Measurements from ENCODE around the gene TYMP. TPM values are rescaled to one million over a fixed set of nuclear protein-coding genes. Genes with fewer than 3 reads are reported as not detected.

The TYMP gene
- 1.4 TPM for polyA plus RNA-seq (2012; ENCODE audit: insufficient read depth, insufficient read length)

- no peak for DNase-seq (ENCODE audit: low read depth, low spot score)
- no peak within 1 kb of the TSS for H3K4me3 ChIP-seq (ENCODE audit: low read length)
These were observed at the start of gene TYMP for GRCh38 chr22:50529897-50530579. Gene TYMP, minus strand, starts transcription at chr22:50530012. Its CDS starts 303 bp downstream, at chr22:50529709.

GRCh38 chr22:50578776-50579310, 49.0 kb upstream of the TYMP start:
- no peak overlapping the region for H3K4me3 ChIP-seq (ENCODE audit: low read length)
- DNase-seq (ENCODE audit: low read depth, low spot score): no peak

GRCh38 chr22:50577987-50578775, 48.4 kb upstream of the TYMP start, which contains the start of gene CPT1B:
Gene CPT1B, minus strand, starts transcription at chr22:50578427. Its CDS starts 512 bp downstream, at chr22:50577915.
- no peak within 1 kb of the TSS for H3K4me3 ChIP-seq (ENCODE audit: low read length)
- DNase-seq (ENCODE audit: low read depth, low spot score): no peak

GRCh38 chr22:50577697-50577986, 47.8 kb upstream of the TYMP start:
- H3K4me3 ChIP-seq (ENCODE audit: low read length): no peak overlapping the region
- no peak for DNase-seq (ENCODE audit: low read depth, low spot score)

- DNase-seq (ENCODE audit: low read depth, low spot score): no peak
- no peak overlapping the region for H3K4me3 ChIP-seq (ENCODE audit: low read length)
These were observed 47.2 kb upstream of the TYMP start for GRCh38 chr22:50576806-50577696.

- H3K4me3 ChIP-seq (ENCODE audit: low read length): no peak overlapping the region
- no peak for DNase-seq (ENCODE audit: low read depth, low spot score)
These were observed 46.3 kb upstream of the TYMP start for GRCh38 chr22:50576070-50576469.

GRCh38 chr22:50575426-50575941, 45.7 kb upstream of the TYMP start:
- H3K4me3 ChIP-seq (ENCODE audit: low read length): no peak overlapping the region
- no peak for DNase-seq (ENCODE audit: low read depth, low spot score)

- no peak overlapping the region for H3K4me3 ChIP-seq (ENCODE audit: low read length)
- no peak for DNase-seq (ENCODE audit: low read depth, low spot score)
These were observed 44.6 kb upstream of the TYMP start for GRCh38 chr22:50574383-50574755.

- H3K4me3 ChIP-seq (ENCODE audit: low read length): no peak overlapping the region
- DNase-seq (ENCODE audit: low read depth, low spot score): no peak
These were observed 43.9 kb upstream of the TYMP start for GRCh38 chr22:50573491-50574382.

- DNase-seq (ENCODE audit: low read depth, low spot score): no peak
- no peak overlapping the region for H3K4me3 ChIP-seq (ENCODE audit: low read length)
These were observed 43.2 kb upstream of the TYMP start for GRCh38 chr22:50572965-50573364.

- no peak for DNase-seq (ENCODE audit: low read depth, low spot score)
- no peak overlapping the region for H3K4me3 ChIP-seq (ENCODE audit: low read length)
These were observed 41.7 kb upstream of the TYMP start for GRCh38 chr22:50571264-50572175.

GRCh38 chr22:50570861-50571260, 41.0 kb upstream of the TYMP start:
- no peak overlapping the region for H3K4me3 ChIP-seq (ENCODE audit: low read length)

GRCh38 chr22:50569896-50570535, 40.2 kb upstream of the TYMP start:
- no peak overlapping the region for H3K4me3 ChIP-seq (ENCODE audit: low read length)
- no peak for DNase-seq (ENCODE audit: low read depth, low spot score)

More at GRCh38 chr22:50570861-50571260, 41.0 kb upstream of the TYMP start:
- no peak for DNase-seq (ENCODE audit: low read depth, low spot score)

- no peak overlapping the region for H3K4me3 ChIP-seq (ENCODE audit: low read length)
- DNase-seq (ENCODE audit: low read depth, low spot score): no peak
These were observed 39.2 kb upstream of the TYMP start for GRCh38 chr22:50569041-50569459.

- DNase-seq (ENCODE audit: low read depth, low spot score): no peak
These were observed 38.8 kb upstream of the TYMP start for GRCh38 chr22:50568626-50569025.

GRCh38 chr22:50567721-50568252, 38.0 kb upstream of the TYMP start:
- no peak for DNase-seq (ENCODE audit: low read depth, low spot score)
- no peak overlapping the region for H3K4me3 ChIP-seq (ENCODE audit: low read length)

More at GRCh38 chr22:50568626-50569025, 38.8 kb upstream of the TYMP start:
- H3K4me3 ChIP-seq (ENCODE audit: low read length): no peak overlapping the region

All from Jurkat, Clone E6-1 (cell line).